ENCODE results near the gene ZMYND10.
A peak's percentile ranks its signal among the peaks of the same experiment; 100 is the strongest.

ZMYND10 gene

DNA sequence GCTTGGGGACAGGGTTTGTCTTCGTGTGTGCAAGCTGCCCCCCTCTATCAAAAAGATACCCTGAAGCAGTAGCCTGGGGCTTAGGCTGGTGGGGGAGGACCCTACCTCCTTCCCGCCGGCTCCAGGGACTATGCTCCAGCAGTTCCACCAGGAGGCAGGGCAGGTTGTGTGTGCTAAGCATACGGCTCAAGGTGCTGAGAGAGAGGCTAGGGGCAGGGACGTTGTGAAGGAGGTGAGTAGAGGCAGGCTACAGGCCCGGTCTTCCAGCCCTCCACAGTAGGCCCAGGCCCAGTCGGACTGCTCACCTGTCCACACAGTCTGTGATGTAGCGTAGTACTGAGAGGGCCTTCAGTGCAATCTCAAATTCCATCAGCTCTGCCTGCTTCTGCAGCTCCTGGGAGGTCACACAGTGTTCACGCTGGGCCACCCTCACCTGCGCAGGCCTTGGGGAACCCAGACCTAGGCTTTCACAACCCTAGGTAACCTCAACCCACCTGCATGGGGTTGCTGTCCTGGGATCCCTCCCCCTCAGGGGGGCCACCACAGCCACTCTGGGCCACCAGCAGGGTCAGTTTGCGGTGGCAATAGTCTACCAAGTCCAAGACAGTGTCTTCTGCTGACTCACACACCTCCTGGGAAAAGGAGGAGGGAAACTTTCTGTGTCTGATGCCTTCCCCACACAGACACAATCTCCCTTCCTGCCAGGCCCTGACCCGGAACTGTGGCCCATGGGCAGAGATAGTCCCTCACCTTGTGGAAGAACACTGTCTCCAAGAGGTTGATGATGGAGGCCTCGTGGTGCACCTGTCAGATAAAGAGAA is 2.5 kb downstream of the ZMYND10 start:
- DNase-seq = no peak

DNA sequence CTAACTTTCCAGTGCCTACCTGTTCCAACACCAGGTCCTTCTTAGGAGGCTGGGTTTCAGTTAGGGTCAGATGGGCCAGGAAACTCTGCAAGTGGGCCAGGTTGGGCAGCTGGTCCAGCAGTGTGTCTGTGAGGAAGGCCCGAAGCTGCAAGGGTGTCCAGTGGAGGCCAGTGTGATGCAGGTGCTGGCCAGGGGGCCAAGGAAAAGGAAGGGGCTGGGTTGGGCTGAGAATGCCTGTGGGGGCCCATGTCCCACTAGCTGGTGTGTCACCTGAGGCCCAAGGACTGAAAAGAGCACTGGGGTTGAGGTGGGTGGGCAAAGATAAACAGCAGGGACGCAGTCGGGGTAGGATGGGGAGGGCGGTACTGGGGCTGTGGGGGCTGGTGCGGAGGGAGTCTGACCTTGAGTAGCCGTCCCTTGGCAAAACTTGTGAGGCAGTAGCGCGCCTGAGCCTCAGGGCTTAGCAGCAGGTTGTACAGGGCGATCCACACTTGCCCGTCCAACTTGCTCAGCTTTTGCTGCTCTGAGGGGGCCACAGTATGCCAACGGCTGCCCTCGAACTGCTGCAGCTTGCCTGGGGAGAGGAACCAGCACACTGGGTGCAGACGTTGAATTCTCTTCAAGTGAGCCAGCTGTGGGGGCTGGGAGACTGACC is 3.4 kb downstream of the ZMYND10 start:
- no peak for DNase-seq

- DNase-seq = no peak
Measured at GRCh38 chr3:50341537-50341936, 4.0 kb downstream of the ZMYND10 start.

- DNase-seq = no peak
Measured at GRCh38 chr3:50340448-50341329, 4.8 kb downstream of the ZMYND10 start, which contains the start of gene RASSF1. Gene RASSF1 (minus strand): TSS chr3:50340836. CDS start chr3:50340805, 31 bp downstream.

GRCh38 chr3:50340147-50340447 is 5.4 kb downstream of the ZMYND10 start:
- no peak for DNase-seq

GRCh38 chr3:50339485-50340146 is 5.9 kb downstream of the ZMYND10 start:
- DNase-seq = no peak

- no peak for DNase-seq
Measured at GRCh38 chr3:50338965-50339364, 6.6 kb downstream of the ZMYND10 start.

GRCh38 chr3:50337175-50337861 is 8.2 kb downstream of the ZMYND10 start:
- peak; percentile 98 for DNase-seq

DNA sequence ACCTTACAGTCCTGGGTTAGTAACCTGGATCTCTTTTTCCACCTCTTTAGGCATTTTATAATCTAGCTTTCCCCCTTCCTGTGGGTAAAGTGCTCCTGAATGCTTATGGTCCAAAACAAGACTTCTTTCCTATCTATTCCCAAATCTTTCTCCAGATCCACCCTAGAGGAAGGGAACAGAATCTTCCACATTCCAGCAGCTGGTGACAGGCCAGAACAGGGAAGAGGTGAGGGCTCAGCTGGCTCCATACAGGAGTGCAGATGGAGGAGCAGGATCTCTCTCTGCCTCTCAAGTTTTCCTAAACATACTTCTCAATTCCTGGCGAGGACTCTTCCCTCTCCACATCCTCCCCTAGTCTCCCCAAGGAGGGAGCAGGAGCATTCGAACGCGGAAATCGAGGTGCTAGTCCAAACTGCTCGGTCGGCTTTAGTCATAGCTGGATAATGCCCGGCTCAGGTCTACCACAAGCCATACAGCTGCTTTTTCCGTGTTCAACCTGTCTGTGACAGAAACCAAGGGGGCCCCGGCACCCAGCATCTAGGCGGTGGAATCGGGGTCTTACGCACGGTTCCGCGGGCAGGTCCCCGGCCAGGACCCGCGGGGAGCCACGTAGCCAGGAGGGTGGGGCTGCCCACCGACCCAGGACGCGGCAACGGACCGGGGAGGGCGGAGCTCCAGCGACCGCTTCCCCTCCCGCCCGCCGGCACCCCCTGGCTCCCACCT is 8.9 kb downstream of the ZMYND10 start:
- DNase-seq = no peak

DNA sequence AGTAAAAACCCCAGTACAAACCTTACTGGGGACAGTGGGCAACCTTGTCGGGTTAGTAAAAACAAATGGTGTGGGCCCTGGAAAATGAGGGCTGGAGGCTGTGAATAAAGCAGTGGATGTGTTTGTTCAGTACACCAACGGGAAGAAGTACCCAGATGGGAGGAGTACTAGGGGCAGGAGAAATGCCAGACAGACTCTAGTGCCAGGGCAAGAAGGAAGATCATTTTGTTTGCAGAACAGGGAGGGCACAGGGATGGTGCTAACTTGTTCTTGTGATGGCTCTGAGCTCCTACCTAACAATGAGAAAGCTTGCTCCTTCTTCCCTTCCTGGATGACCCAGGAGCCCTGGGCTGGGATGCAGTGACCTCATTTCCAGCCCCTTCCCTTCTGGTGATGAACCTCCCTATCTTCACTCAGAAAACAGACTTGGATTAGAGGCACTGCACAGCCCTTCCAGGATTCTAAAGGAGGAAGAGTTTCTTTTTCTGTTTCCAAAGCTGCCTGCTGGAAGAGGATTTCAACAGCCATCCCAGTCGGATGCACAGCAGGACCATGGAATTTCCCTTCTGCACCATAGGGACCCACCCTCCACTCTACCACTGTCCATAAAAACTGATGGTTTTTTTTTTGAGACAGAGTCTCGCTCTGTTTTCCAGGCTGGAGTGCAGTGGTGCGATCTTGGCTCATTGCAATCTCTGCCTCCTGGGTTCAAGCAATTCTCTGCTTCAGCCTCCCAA is 11.0 kb downstream of the ZMYND10 start:
- DNase-seq = no peak

DNA sequence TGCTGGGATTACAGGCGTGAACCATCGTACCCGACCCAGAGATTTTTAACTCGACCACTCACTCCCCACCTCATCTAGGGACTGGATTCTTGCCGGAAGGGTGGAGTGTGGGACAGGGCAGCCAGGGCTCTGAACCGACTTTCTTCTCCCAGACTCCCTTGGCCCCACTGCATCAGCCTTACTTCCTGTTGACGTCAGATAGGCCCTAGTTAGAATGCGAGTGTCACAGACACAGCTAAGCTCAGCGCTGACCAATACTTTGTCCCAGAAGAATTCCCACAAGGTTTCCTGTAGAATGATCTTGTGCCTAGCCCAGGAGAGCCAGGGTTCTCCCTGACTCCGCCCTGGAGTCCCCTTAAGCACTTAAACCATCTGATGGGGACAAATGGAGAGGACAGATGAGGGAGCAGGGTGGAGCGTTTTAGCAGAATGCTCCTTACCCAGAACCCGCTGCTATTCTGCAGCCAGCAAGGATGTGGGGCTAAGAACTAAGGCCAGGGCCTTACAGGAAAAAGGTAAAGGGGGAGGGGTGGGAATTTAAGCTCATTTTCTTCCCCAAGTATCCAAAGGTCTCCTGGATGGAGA is 11.7 kb downstream of the ZMYND10 start:
- DNase-seq = no peak

GRCh38 chr3:50331364-50331907 is 14.1 kb downstream of the ZMYND10 start:
- DNase-seq = no peak

GRCh38 chr3:50330330-50330729 is 15.2 kb downstream of the ZMYND10 start:
- DNase-seq = no peak

DNA sequence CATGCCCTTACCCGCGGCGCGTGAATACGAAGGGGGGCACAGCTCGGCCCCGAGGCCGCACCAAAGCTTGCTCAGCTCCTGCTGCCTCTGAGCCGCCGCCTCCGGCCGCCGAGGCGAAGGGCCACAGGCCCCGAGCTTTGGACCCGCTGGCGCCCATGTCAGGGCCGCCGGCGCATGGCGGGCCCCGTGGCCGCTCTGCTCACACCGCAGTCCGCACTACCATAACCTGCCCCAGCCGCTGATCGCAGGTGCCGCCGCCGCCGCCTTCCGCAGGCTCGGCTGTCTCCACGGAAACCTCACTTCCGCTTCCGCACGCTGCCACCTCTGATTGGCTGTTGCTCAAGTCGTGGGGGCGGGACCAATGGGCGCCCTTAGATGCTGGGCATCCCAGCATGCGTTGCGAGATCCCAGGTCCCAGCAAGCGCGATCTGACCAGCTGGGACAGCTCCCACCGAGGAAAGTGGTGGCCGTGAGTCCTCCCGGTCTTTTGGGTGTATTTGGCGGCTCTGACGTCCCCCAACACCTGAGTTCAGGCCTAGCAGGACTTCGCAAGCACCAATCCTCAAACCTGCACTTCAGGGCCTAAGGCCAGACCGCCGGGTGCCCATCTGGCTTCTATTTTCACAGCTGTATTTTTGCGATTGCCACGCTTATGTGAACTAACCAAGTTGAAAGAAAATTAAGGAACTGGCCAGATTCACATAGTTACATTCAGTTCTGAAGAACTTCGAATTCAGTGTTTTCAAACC is 17.4 kb downstream of the ZMYND10 start, which contains the start of gene TUSC2:
TSS of gene TUSC2 (minus strand) at position 281 of the 749 bp plus-strand sequence. CDS start at position 157, 124 bp downstream.
- peak; percentile 96 for DNase-seq

DNA sequence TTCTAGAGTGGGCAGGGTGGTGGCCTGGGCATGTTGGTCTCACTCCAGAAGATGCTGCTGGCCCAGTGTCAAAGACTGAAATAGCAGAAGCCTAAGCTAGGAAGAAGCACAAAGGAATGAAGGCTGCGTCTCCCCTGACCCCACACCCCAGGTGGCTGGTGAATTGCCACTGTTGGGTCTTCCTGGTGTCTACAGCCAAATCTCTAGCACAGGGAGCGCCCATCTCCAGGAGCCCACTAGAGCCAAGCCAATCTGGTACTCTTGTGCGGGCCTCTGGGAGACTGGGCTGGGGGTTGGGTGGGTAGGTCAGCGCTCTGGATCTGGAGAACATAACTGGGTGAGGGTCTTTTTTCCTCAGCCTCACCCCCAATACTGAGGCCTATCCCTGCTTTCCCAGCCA is 18.4 kb downstream of the ZMYND10 start:
- no peak for DNase-seq

DNA sequence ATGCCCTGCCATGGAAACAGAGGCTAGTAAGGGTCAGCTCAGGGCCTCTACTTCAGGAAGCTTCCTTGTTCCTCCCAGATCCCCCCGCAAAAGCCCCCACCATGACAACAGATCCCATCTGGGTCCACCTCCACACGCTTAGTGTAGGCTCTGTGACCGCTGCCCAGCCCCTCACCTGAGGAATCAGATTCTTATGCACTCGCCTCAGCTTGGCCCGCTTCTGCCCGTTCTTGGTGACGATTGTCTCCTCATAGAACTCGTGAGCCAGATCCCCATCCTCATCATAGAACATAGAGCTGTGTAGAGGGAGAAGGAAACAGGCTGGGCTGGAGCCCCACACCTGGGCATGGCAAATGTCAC is 19.4 kb downstream of the ZMYND10 start:
- DNase-seq = no peak

DNA sequence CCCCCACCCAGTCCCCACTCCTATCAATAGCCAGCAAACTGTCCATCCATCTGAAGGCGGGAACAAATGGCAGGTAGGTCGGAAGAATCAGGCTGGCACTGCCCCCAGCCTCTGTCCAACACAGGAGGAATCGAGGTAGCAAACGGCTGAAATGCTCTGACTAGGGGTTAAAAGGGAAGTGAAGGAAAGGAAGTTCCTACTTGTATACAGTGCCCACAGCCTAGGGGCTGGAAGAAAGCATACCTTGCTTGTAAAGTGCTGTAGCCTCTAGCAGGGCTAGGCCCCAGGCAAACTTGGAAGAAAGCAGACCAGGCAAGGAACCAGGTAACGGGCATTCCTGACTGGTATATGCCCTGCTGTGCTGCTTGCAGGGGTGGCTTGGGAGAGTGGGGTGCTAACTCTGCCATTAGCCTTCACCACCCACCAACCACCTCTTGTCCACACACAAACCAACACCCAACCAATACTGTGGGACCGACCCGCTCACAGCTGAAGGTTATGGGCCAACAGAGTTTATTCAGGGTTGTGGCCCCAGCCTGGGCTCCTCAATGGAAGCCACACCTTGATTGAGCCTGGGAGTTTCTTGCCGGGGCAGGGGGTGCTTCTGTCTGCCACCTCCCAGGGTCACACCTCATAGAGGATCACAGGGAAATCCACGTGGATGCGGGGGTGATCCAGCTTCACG is 19.9 kb downstream of the ZMYND10 start:
- no peak for DNase-seq

DNA sequence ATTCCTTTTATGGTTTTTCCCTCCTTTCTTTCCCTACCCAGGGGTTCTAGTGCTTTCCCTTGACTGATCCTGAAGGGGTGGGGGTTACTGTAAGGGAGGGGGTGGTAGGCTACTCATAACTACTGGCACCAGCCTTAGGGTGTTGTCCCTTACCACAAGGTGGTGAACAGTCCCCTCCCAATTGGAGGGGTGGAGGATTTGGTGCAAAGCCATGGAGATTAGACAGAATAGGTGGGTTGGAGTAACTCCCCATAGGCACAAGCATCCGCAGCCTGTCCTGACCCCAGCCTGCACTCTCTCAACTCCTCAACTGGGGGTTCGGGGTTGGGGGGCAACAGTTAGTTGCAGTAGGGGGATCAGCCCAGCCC is 20.4 kb downstream of the ZMYND10 start:
- no peak for DNase-seq
